HG03571 (cell line): Measurements from ENCODE around the gene TRIP10.
A peak's percentile ranks its signal among the peaks of the same experiment; 100 is the strongest.
"Not testable (repeated sequence)": the region's sequence is repeated elsewhere in the genome, so short reads cannot be mapped to it uniquely, and the experiment has no call there.

Experiments used
- ATAC-seq: cut with Tn5 transposase; IDR thresholded peaks from one replicate; pipeline ENCODE4 v1.9.1; 2021; ENCODE audit not compliant: unreplicated experiment

TRIP10 gene

DNA sequence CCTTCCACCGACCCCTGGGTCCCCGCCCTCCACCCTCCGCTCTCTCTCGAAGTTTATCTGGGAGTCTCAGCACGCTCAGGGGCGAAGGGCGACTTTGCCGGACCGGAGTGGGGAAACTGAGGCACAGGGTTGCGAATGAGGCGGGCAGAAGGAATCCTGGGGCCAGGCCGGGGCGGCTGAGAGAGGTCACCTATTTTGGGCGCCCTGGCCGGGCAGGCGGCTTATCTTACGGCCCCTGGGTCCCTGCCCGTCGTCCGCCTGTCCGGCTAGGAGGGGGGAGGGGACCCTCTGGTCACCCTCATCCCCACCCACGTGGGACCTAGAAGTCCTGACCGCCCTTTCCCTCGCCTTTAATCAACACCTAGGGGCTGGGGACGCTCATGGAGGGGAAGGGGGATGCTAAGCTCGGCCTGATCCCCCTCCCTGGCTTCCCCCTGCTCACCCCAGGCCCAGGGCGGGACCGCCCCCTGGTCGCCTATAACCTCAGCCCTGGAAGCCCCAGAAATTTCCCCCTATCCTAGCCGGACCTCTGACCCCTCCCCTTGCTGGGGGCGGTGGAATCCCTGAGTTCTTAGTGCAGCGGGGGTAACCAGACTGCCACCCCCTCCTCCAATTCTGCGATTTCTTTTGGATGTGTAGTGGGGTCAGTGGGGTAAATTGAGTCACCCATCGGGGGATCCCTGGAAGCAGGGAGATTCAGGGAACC is 556 bp downstream of the TRIP10 start:
- no peak for ATAC-seq

GRCh38 chr19:6740589-6741343 is 1.3 kb downstream of the TRIP10 start:
- ATAC-seq, result no peak

DNA sequence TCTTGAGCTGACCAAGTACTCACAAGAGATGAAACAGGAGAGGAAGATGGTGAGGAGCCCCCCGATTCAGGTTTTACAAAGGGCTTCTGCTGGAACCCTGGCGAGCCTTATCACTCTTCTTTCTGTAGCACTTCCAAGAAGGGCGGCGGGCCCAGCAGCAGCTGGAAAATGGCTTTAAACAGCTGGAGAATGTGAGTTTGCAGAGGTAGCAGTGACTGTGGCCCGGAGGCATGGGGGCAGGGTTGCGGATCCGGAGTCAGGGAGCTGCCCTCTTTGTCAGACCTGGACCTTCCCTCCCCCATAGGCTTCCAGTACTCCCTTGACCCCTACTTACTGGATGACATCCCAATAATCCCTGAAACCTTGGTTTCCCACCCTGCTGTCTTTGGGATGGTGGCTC is 3.6 kb downstream of the TRIP10 start:
- ATAC-seq, result no peak

- no peak for ATAC-seq
Observed at GRCh38 chr19:6743714-6744380, 4.4 kb downstream of the TRIP10 start.

DNA sequence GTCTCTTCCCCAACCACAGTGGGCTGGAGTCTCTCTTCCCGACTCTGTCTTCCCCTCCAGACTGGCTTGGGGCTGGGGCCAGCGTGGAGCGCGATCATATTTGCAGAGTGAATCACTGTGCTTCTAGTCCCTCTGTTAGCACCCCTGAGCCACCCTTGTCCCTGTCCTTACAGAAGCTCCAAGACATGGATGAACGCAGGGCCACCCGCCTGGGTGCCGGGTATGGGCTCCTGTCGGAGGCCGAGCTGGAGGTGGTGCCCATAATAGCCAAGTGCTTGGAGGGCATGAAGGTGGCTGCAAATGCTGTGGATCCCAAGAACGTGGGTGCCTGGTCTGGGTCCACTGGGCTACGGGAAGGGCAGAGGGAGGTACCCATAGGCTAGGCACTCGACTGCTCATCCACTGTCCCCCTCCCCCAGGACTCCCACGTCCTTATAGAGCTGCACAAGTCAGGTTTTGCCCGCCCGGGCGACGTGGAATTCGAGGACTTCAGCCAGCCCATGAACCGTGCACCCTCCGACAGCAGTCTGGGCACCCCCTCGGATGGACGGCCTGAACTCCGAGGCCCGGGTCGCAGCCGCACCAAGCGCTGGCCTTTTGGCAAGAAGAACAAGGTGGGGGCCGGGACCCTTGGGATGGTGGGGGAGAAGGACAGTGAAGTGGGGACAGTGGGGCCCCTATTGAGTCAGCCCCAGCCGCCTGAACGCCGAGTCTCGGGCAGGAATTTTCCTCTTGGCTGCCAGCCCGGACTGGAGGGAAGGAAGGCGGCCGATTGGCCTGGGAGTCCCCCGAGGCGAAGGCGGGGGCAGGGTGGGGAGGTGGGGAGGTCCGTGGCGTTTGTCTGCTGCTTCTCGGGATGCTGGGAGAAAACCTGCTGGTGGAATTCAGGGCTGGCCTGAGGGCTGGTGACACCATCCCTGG is 5.2 kb downstream of the TRIP10 start:
- ATAC-seq, result no peak

DNA sequence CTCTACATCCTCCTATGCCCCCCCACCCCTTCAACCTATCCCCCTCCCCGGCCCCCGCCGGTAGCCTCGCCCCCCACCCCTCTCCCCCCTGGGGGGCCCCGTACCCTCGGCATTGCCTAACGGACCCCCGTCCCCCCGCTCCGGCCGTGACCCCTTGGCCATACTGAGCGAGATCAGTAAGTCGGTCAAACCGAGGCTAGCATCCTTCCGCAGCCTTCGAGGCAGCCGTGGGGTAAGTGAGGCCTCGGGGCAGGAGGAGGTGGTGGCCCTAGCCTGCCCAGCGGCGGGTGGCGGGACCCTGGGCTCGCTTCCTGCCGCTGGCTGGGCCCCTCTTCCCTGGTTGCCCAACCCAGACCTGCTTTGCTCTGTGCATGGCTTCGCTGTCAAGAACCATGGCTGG is 6.5 kb downstream of the TRIP10 start:
- ATAC-seq, result no peak

DNA sequence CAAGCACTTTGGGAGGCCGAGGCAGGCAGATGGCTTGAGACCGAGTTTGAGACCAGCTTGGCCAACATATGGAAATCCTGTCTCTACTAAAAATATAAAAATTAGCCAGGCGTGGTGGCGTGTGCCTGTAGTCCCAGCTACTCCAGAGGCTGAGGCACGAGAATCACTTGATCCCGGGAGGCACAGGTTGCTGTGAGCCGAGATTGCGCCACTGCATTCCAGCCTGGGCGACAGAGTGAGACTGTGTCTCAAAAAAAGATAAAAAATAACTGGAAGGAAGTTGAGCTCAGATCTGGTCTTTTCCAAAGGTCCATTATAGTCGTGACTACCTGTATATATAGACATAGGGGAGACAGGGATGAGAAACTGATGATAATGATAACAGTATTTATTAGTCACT is 9.1 kb downstream of the TRIP10 start:
- not testable (repeated sequence) for ATAC-seq

- no peak for ATAC-seq
Observed at GRCh38 chr19:6750062-6750461, 10.6 kb downstream of the TRIP10 start.

- ATAC-seq, result no peak
Observed at GRCh38 chr19:6751189-6751588, 11.7 kb downstream of the TRIP10 start.

- no peak for ATAC-seq
Observed at GRCh38 chr19:6752256-6753177, 13.0 kb downstream of the TRIP10 start.

DNA sequence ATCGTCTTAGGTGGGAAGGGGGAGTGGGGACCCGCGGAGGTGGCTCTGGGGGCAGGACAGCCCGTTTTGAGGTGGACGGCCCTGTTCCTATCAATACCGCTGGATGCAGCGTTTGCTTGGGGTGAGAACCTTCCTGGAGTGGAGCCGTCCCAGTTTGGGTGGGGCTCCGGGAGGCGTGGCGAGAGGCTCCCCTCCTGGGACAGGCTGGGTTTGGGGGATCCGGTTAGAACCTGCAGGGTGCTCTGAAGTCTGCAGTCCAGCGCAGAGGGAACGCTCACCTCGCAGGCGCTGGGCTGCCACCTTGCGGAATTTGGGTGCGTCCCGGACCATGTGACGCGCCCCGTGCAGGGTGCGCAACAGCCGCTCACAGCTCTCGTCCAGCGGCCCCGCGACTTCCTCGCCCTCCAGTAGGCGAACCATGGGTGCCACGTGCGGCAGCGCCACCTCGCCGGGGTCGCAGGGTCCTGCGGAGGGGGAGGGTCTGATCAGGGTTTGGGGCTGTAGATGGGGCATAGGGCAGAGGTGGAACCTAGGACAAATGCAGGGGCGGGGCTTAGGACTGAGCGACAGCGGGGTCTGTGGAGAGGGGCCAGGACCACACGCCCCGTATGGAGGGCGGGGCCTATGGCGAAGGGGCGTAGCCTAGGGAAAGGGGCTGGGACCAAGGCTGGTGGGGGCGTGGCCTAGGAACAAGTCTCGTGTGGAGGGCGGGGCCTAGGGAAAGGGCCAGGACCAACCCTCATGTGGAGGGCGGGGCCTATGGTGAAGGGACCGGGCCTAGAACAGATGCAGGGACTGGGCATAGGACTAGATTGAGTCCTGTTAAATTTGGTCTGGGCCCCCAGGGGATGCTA is 13.9 kb downstream of the TRIP10 start:
- ATAC-seq, result peak; percentile 61

DNA sequence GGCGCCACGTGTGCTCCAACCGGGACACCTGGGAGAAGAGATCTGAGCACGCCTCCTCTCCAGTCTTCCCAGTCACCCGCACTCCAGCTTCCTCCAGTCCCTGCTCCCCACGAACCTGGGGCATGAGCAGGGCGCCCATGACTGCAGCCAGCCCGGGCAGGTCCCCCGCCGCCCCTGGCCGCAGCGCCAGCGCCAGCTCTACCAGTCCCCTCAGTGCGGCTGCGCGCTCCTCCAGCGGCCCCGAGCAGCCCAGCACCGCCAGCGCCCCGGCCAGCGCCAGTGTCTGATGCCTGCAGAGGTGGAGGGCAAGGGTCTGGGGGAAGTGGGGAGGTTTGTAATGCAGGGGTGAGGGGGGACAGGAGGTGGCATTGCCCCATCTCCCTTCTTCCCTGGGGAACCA is 14.7 kb downstream of the TRIP10 start:
- no peak for ATAC-seq

GRCh38 chr19:6754653-6755463 is 15.4 kb downstream of the TRIP10 start:
- no peak for ATAC-seq

GRCh38 chr19:6760606-6761005 is 21.1 kb downstream of the TRIP10 start:
- no peak for ATAC-seq

- no peak for ATAC-seq
Observed at GRCh38 chr19:6761053-6761676, 21.7 kb downstream of the TRIP10 start.

DNA sequence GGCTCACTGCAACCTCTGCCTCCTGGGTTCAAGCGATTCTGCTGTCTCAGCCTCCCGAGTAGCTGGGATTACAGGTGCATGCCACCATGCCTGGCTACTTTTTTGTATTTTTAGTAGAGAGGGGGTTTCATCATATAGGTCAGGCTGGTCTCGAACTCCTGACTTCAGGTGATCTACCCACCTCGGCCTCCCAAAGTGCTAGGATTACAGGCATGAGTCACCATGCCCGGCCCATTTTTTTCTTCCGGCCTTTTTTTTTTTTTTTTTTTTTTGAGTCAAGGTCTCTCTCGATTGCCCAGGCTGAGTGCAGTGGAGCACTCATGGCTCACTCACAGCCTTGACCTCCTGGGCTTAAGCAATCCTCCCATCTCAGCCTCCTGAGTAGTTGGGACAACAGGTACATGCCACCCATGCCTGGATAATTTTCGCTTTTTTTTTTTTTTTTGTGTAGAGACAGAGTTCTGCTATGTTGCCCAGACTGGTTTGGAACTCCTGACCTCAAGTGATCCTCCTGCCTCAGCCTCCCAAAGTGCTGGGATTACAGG is 22.8 kb downstream of the TRIP10 start:
- ATAC-seq, result not testable (repeated sequence)

- ATAC-seq, result no peak
Observed at GRCh38 chr19:6765738-6766356, 26.4 kb downstream of the TRIP10 start.
